ENCODE measurements around the gene OPN4.
"Not testable (repeated sequence)": the region's sequence is repeated elsewhere in the genome, so short reads cannot be mapped to it uniquely, and the experiment has no call there.

Gene OPN4

GRCh38 chr10:86654411-86655172 lies at the start of gene OPN4:
TSS of gene OPN4 (plus strand) at chr10:86654547. CDS start at chr10:86654784, 237 bp downstream.
- DNase-seq (ENCODE audit: low spot score), result no peak

- DNase-seq (ENCODE audit: low spot score), result no peak
Observed at GRCh38 chr10:86607674-86608073, 46.7 kb upstream of the OPN4 start.

GRCh38 chr10:86609920-86610319 lies 44.4 kb upstream of the OPN4 start:
- DNase-seq (ENCODE audit: low spot score), result no peak

GRCh38 chr10:86611386-86611785 lies 43.0 kb upstream of the OPN4 start:
- no peak for DNase-seq (ENCODE audit: low spot score)

GRCh38 chr10:86613096-86613495 lies 41.3 kb upstream of the OPN4 start:
- no peak for DNase-seq (ENCODE audit: low spot score)

GRCh38 chr10:86613905-86614304 lies 40.4 kb upstream of the OPN4 start:
- no peak for DNase-seq (ENCODE audit: low spot score)

- DNase-seq (ENCODE audit: low spot score), result no peak
Observed at GRCh38 chr10:86614853-86615252, 39.5 kb upstream of the OPN4 start.

- DNase-seq (ENCODE audit: low spot score), result not testable (repeated sequence)
Observed at GRCh38 chr10:86617278-86617677, 37.1 kb upstream of the OPN4 start.

- DNase-seq (ENCODE audit: low spot score), result no peak
Observed at GRCh38 chr10:86628311-86628710, 26.0 kb upstream of the OPN4 start.

GRCh38 chr10:86630079-86630478 lies 24.3 kb upstream of the OPN4 start:
- no peak for DNase-seq (ENCODE audit: low spot score)

- peak; percentile 4 for DNase-seq (ENCODE audit: low spot score)
Observed at GRCh38 chr10:86632009-86632800, 22.1 kb upstream of the OPN4 start.

- DNase-seq (ENCODE audit: low spot score), result no peak
Observed at GRCh38 chr10:86632951-86633350, 21.4 kb upstream of the OPN4 start.

GRCh38 chr10:86635402-86635801 lies 18.9 kb upstream of the OPN4 start:
- no peak for DNase-seq (ENCODE audit: low spot score)

GRCh38 chr10:86636311-86636710 lies 18.0 kb upstream of the OPN4 start:
- no peak for DNase-seq (ENCODE audit: low spot score)

- peak; percentile 20 for DNase-seq (ENCODE audit: low spot score)
Observed at GRCh38 chr10:86642021-86642420, 12.3 kb upstream of the OPN4 start.

- DNase-seq (ENCODE audit: low spot score), result no peak
Observed at GRCh38 chr10:86642499-86642898, 11.8 kb upstream of the OPN4 start.

- no peak for DNase-seq (ENCODE audit: low spot score)
Observed at GRCh38 chr10:86644152-86644793, 10.1 kb upstream of the OPN4 start.

GRCh38 chr10:86644794-86645445 lies 9.4 kb upstream of the OPN4 start:
- no peak for DNase-seq (ENCODE audit: low spot score)

- not testable (repeated sequence) for DNase-seq (ENCODE audit: low spot score)
Observed at GRCh38 chr10:86645621-86646165, 8.7 kb upstream of the OPN4 start.

GRCh38 chr10:86646532-86646931 lies 7.8 kb upstream of the OPN4 start:
- DNase-seq (ENCODE audit: low spot score), result no peak

GRCh38 chr10:86646933-86647332 lies 7.4 kb upstream of the OPN4 start:
- no peak for DNase-seq (ENCODE audit: low spot score)

All from hematopoietic multipotent progenitor cell treated with erythropoietin and hydrocortisone succinate and interleukin-3 and kit ligand, for 15 days (in vitro differentiated cells).